ENCODE measurements around the gene KIR2DL3.
"Not testable (repeated sequence)": the region's sequence is repeated elsewhere in the genome, so short reads cannot be mapped to it uniquely, and the experiment has no call there.

- not testable (repeated sequence) for TF ChIP-seq CTCF (conservative IDR thresholded peaks at IDR 0.05); EZH2 (IDR thresholded peaks at IDR 0.05; ENCODE audit: low read depth)
Measured at GRCh38 chr19:54750276-54750675, 12.0 kb downstream of the KIR2DL3 start.

Data from PC-9 (cell line).